Suprapubic skin (tissue), 3 donors: ENCODE results near the gene FNBP1.

Experiments
- POLR2A ChIP-seq, 2 donors: fragments of 450-650 bp; IDR thresholded peaks; one replicate each; pipeline ENCODE4 v1.6.1; 2017; ENCODE audit warnings: antibody characterized with exemption in 2 of 2, mild to moderate bottlenecking in 2 of 2, moderate library complexity in 2 of 2
- TF ChIP-seq, protein P1 (sequence below), 2 donors: fragments of 200-600 bp in 1 of 2; fragments of 450-650 bp in 1 of 2; sonication (generic) in 1 of 2; IDR thresholded peaks; one replicate each; pipeline ENCODE4 v1.5.1; 2016 to 2019; ENCODE audit warnings: antibody characterized with exemption in 2 of 2, mild to moderate bottlenecking in 1 of 2, moderate library complexity in 1 of 2

DNA sequence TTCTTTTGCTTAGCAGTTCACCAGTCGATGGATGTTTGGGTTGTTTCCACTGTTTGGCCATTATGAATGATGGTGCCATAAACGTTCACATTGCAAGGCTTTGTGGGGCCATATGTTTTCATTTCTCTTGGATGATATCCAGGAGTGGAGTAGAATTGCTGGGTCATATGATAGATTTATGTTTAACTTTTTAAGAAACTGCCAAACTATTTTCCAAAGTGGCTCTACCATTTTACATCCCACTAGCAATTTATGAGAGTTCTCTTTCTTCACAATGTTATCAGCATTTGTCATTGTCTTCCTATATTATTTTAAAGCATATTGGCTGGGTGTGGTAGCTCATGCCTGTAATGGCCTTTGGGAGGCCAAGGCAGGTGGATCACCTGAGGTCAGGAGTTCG is 15.9 kb upstream of the FNBP1 start:
- no peak for TF ChIP-seq POLR2A (IDR thresholded peaks at IDR 0.05)
- TF ChIP-seq, protein P1, sequence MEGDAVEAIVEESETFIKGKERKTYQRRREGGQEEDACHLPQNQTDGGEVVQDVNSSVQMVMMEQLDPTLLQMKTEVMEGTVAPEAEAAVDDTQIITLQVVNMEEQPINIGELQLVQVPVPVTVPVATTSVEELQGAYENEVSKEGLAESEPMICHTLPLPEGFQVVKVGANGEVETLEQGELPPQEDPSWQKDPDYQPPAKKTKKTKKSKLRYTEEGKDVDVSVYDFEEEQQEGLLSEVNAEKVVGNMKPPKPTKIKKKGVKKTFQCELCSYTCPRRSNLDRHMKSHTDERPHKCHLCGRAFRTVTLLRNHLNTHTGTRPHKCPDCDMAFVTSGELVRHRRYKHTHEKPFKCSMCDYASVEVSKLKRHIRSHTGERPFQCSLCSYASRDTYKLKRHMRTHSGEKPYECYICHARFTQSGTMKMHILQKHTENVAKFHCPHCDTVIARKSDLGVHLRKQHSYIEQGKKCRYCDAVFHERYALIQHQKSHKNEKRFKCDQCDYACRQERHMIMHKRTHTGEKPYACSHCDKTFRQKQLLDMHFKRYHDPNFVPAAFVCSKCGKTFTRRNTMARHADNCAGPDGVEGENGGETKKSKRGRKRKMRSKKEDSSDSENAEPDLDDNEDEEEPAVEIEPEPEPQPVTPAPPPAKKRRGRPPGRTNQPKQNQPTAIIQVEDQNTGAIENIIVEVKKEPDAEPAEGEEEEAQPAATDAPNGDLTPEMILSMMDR (IDR thresholded peaks at IDR 0.05): no peak
